ENCODE results near the gene ZNF341.

The ZNF341 gene

GRCh38 chr20:33704197-33704924, 27.4 kb upstream of the ZNF341 start:
- TF ChIP-seq ZNF610 (tag by site-specific recombination; IDR thresholded peaks at IDR 0.05; ENCODE audit: borderline replicate concordance) (peak; percentile 99), ZNF621 (tag by site-specific recombination; IDR thresholded peaks at IDR 0.05) (no peak), PRDM2 (tag by site-specific recombination; IDR thresholded peaks at IDR 0.05; ENCODE audit: borderline replicate concordance) (no peak), ZBTB44 (tag by site-specific recombination; IDR thresholded peaks at IDR 0.05) (no peak), ZNF133 (tag by site-specific recombination; IDR thresholded peaks at IDR 0.05) (no peak), ZBTB26 (tag by site-specific recombination; optimal IDR thresholded peaks at IDR 0.05) (no peak), ZNF600 (tag by site-specific recombination; IDR thresholded peaks at IDR 0.05) (0 out of 2 replicates have a peak, but pooled peaks have one; percentile 41), YY1 (tag by site-specific recombination; IDR thresholded peaks at IDR 0.05) (no peak), ZNF174 (tag by site-specific recombination; IDR thresholded peaks at IDR 0.05) (no peak), ZFP69B (tag by site-specific recombination; IDR thresholded peaks at IDR 0.05) (no peak), KLF9 (tag by site-specific recombination; IDR thresholded peaks at IDR 0.05; ENCODE audit: low read depth) (no peak), ZNF148 (tag by site-specific recombination; IDR thresholded peaks at IDR 0.05; ENCODE audit: borderline replicate concordance) (no peak), ZNF529 (tag by site-specific recombination; IDR thresholded peaks at IDR 0.05; ENCODE audit: insufficient replicate concordance) (no peak), ZNF202 (tag by site-specific recombination; IDR thresholded peaks at IDR 0.05; ENCODE audit: borderline replicate concordance) (no peak), ZNF362 (tag by site-specific recombination; IDR thresholded peaks at IDR 0.05) (no peak)
- Histone ChIP-seq H3K9me3 (ENCODE audit: control insufficient read depth, insufficient read depth, low read depth, low read length) (no peaks in the 10 kb centered on the region), H3K4me1 (ENCODE audit: control insufficient read depth, insufficient read depth, low read length) (no peaks in the 10 kb centered on the region), H3K27ac (ENCODE audit: extremely low read depth, low read depth, low read length) (no peak overlapping the region), H3K36me3 (ENCODE audit: control insufficient read depth in 2 of 2, insufficient read depth in 1 of 2, low read length in 2 of 2) (no peaks in the 10 kb centered on the region), H3K4me3 (ENCODE audit: low read depth, low read length) (no peak overlapping the region)
- CTCF ChIA-PET, result interaction anchor here (0.6 kb wide), 1 partner anchor 47 kb away, joined by 3 read pairs; no protein-coding TSS in a partner anchor
- POLR2A ChIA-PET, result no interaction called here

Measured in HEK293 (cell line).